H9 (cell line): ENCODE measurements around the gene IFT172. TPM values are rescaled to one million over a fixed set of nuclear protein-coding genes. Genes with fewer than 3 reads are reported as not detected.

ENCODE experiments used
- DNase-seq: peaks from one replicate; pipeline ENCODE4 v3.0.0-alpha.2; 2017
- H2AFZ ChIP-seq: one replicate; pipeline ENCODE4 v1.6.1; 2013; ENCODE audit warnings: mild to moderate bottlenecking, low read length, control low read depth, moderate library complexity
- H2AK5ac ChIP-seq: 2 replicates; pipeline ENCODE4 v1.6.1; 2013; ENCODE audit warnings: low read length, control low read depth, mixed read lengths; ENCODE audit not compliant: insufficient read length
- H2BK120ac ChIP-seq: one replicate; pipeline ENCODE4 v1.6.1; 2013; ENCODE audit warnings: low read depth, mild to moderate bottlenecking, low read length, control low read depth, inconsistent platforms; ENCODE audit not compliant: poor library complexity, severe bottlenecking
- H2BK12ac ChIP-seq: 2 replicates; pipeline ENCODE4 v1.6.1; 2013; ENCODE audit warnings: low read length, control low read depth, mixed read lengths, low read depth; ENCODE audit not compliant: insufficient read length
- H2BK15ac ChIP-seq: 2 replicates; pipeline ENCODE4 v1.6.1; 2013; ENCODE audit warnings: low read depth, low read length, control low read depth
- H2BK20ac ChIP-seq: one replicate; pipeline ENCODE4 v1.6.1; 2013; ENCODE audit warnings: low read depth, mild to moderate bottlenecking, low read length, control low read depth, inconsistent platforms; ENCODE audit not compliant: poor library complexity, severe bottlenecking
- H2BK5ac ChIP-seq: 2 replicates; pipeline ENCODE4 v1.6.1; 2013; ENCODE audit warnings: low read length, control low read depth, mixed read lengths; ENCODE audit not compliant: insufficient read length
- H3K14ac ChIP-seq: 2 replicates; pipeline ENCODE4 v1.6.1; 2013; ENCODE audit warnings: low read length, control low read depth; ENCODE audit not compliant: insufficient read depth
- H3K18ac ChIP-seq: 2 replicates; pipeline ENCODE4 v1.6.1; 2013; ENCODE audit warnings: low read depth, mild to moderate bottlenecking, mixed read lengths, low read length, control low read depth; ENCODE audit not compliant: insufficient read length
- H3K23ac ChIP-seq: 2 replicates; pipeline ENCODE4 v1.6.1; 2013; ENCODE audit warnings: low read length, control low read depth, mixed read lengths, low read depth; ENCODE audit not compliant: insufficient read length
- H3K23me2 ChIP-seq: 2 replicates; pipeline ENCODE4 v1.6.1; 2013; ENCODE audit warnings: low read depth, mild to moderate bottlenecking, mixed read lengths, low read length, control low read depth; ENCODE audit not compliant: insufficient read length, poor library complexity, severe bottlenecking
- H3K27ac ChIP-seq: 2 replicates; pipeline ENCODE4 v1.5.1; 2013; ENCODE audit warnings: low read length, control low read depth, mixed read lengths, low read depth; ENCODE audit not compliant: insufficient read length
- H3K27me3 ChIP-seq: 2 replicates; pipeline ENCODE4 v1.6.1; 2013; ENCODE audit warnings: low read length, control low read depth, inconsistent platforms; ENCODE audit not compliant: insufficient read depth
- H3K4ac ChIP-seq: 2 replicates; pipeline ENCODE4 v1.6.1; 2013; ENCODE audit warnings: low read depth, mild to moderate bottlenecking, control low read depth, inconsistent platforms, low read length, moderate library complexity
- H3K4me1 ChIP-seq: 2 replicates; pipeline ENCODE4 v1.6.1; 2013; ENCODE audit warnings: low read length, control low read depth, inconsistent platforms; ENCODE audit not compliant: insufficient read depth
- H3K4me2 ChIP-seq: 2 replicates; pipeline ENCODE4 v1.6.1; 2013; ENCODE audit warnings: low read length, control low read depth, mixed read lengths; ENCODE audit not compliant: insufficient read length, insufficient read depth
- H3K56ac ChIP-seq: 2 replicates; pipeline ENCODE4 v1.6.1; 2013; ENCODE audit warnings: low read depth, mild to moderate bottlenecking, mixed read lengths, low read length, control low read depth; ENCODE audit not compliant: insufficient read length
- H3K79me1 ChIP-seq: 2 replicates; pipeline ENCODE4 v1.6.1; 2013; ENCODE audit warnings: low read depth, mild to moderate bottlenecking, moderate library complexity, low read length, control low read depth, inconsistent platforms; ENCODE audit not compliant: insufficient read depth, poor library complexity, severe bottlenecking
- H3K79me2 ChIP-seq: 2 replicates; pipeline ENCODE4 v1.6.1; 2013; ENCODE audit warnings: low read length, control low read depth, inconsistent platforms; ENCODE audit not compliant: insufficient read depth
- H3K9ac ChIP-seq: 2 replicates; pipeline ENCODE4 v1.6.1; 2013; ENCODE audit warnings: low read length, control low read depth, mixed read lengths; ENCODE audit not compliant: insufficient read length; ENCODE audit errors: extremely low read depth
- H3K9me3 ChIP-seq: one replicate; pipeline ENCODE4 v1.6.1; 2013; ENCODE audit warnings: low read depth, low read length, inconsistent platforms; ENCODE audit not compliant: control insufficient read depth
- H3T11ph ChIP-seq: one replicate; pipeline ENCODE4 v1.6.1; 2013; ENCODE audit warnings: mild to moderate bottlenecking, low read length, control low read depth, inconsistent platforms
- H4K20me1 ChIP-seq: one replicate; pipeline ENCODE4 v1.6.1; 2013; ENCODE audit not compliant: control insufficient read depth, insufficient read length, insufficient read depth
- H4K5ac ChIP-seq: 2 replicates; pipeline ENCODE4 v1.6.1; 2013; ENCODE audit warnings: low read depth, mild to moderate bottlenecking, mixed read lengths, low read length, control low read depth; ENCODE audit not compliant: insufficient read length
- H4K8ac ChIP-seq: replicated peaks from 2 replicates; pipeline ENCODE4 v1.6.1; 2013; ENCODE audit warnings: low read length, control low read depth, mixed read lengths, low read depth; ENCODE audit not compliant: insufficient read length
- H4K91ac ChIP-seq: 2 replicates; pipeline ENCODE4 v1.6.1; 2013; ENCODE audit warnings: low read depth, mild to moderate bottlenecking, moderate library complexity, mixed read lengths, low read length, control low read depth; ENCODE audit not compliant: insufficient read length
- H3K27ac Mint-ChIP-seq, 3 experiments: 2 replicates in 2 of 3; 3 replicates in 1 of 3; pipeline ENCODE4 v1.8.0; 2020 to 2021; ENCODE audit warnings: mixed read lengths in 3 of 3, mild to moderate bottlenecking in 1 of 3, moderate library complexity in 1 of 3
- H3K27me3 Mint-ChIP-seq: 2 replicates; pipeline ENCODE4 v1.8.0; 2021; ENCODE audit warnings: low read depth, mild to moderate bottlenecking, moderate library complexity, mixed read lengths
- H3K36me3 Mint-ChIP-seq, 3 experiments: 2 replicates in 2 of 3; 3 replicates in 1 of 3; pipeline ENCODE4 v1.8.0; 2020 to 2021; ENCODE audit warnings: low read depth in 3 of 3, mixed read lengths in 3 of 3; ENCODE audit not compliant: insufficient read depth in 1 of 3
- H3K4me1 Mint-ChIP-seq, 2 experiments: 2 replicates each; pipeline ENCODE4 v1.8.0; 2020; ENCODE audit warnings: mixed read lengths in 2 of 2
- H3K4me3 Mint-ChIP-seq, 2 experiments: 2 replicates in 1 of 2; 3 replicates in 1 of 2; pipeline ENCODE4 v1.8.0; 2020 to 2021; ENCODE audit warnings: mild to moderate bottlenecking in 2 of 2, mixed read lengths in 2 of 2, moderate library complexity in 1 of 2
- H3K9me3 Mint-ChIP-seq, 2 experiments: 2 replicates in 1 of 2; 3 replicates in 1 of 2; pipeline ENCODE4 v1.8.0; 2020; ENCODE audit warnings: mild to moderate bottlenecking in 2 of 2, mixed read lengths in 2 of 2, moderate library complexity in 1 of 2
- total RNA-seq: library from RNA; stranded (reverse); gene quantifications from 2 replicates; pipeline ENCODE4 v1.2.1, GENCODE V29; 2021
- TF ChIP-seq, protein P1 (sequence below): fragments of 200-600 bp; sonication (generic); conservative IDR thresholded peaks from 3 replicates; pipeline ENCODE4 v1.8.0; 2021; ENCODE audit warnings: antibody characterized with exemption, mild to moderate bottlenecking

Gene IFT172
- total RNA-seq, 1 experiment from 2014 or later, result 15.5 TPM

DNA sequence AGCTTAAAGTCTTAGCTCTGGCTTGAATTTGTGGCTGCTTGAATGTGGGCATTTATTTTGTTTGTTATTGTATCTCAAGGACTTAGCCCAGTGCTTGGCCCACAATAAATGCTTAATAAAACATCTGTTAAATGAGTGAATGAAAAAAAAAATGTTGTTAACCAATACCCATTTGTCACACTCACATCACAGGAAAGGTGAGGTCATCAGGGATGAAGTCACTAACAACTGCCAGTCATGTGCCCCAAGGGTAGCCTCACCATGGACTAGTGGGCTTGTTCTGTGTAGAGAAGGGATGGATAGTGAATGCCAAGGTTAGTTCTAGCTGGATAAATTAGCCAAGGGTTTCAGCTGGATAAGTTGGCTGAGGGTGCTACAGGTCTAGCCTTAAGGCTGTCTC, 58.1 kb downstream of the IFT172 start:
- H3K79me1 ChIP-seq, result peaks cover 6% of the 10 kb centered on the region
- no peaks in the 10 kb centered on the region for H3K4me1 ChIP-seq
- no peak overlapping the region for H2AK5ac ChIP-seq
- no peak overlapping the region for H3K4me2 ChIP-seq
- peaks cover 25 to 42% (median 34%) of the 10 kb centered on the region in 3 experiments; a peak in 6 of 7 replicates for H3K36me3 Mint-ChIP-seq
- no peak overlapping the region for H3K56ac ChIP-seq
- no peak overlapping the region for H3K4me3 Mint-ChIP-seq
- H4K8ac ChIP-seq, result no peak overlapping the region
- peaks cover 6% of the 10 kb centered on the region; the same call in 1 of the 2 replicates for H3K79me2 ChIP-seq
- DNase-seq, result no peak
- no peak overlapping the region for H2BK15ac ChIP-seq
- no peak overlapping the region for H3K23ac ChIP-seq
- no peak overlapping the region for H3K14ac ChIP-seq
- H2BK120ac ChIP-seq, result no peak overlapping the region
- no peak overlapping the region for H3K9ac ChIP-seq
- H3K9me3 Mint-ChIP-seq, result no peaks in the 10 kb centered on the region
- no peak overlapping the region for H2AFZ ChIP-seq
- H3K23me2 ChIP-seq, result peaks cover 3% of the 10 kb centered on the region
- H3T11ph ChIP-seq, result no peak overlapping the region
- H3K4ac ChIP-seq, result no peak overlapping the region
- TF ChIP-seq, protein P1, sequence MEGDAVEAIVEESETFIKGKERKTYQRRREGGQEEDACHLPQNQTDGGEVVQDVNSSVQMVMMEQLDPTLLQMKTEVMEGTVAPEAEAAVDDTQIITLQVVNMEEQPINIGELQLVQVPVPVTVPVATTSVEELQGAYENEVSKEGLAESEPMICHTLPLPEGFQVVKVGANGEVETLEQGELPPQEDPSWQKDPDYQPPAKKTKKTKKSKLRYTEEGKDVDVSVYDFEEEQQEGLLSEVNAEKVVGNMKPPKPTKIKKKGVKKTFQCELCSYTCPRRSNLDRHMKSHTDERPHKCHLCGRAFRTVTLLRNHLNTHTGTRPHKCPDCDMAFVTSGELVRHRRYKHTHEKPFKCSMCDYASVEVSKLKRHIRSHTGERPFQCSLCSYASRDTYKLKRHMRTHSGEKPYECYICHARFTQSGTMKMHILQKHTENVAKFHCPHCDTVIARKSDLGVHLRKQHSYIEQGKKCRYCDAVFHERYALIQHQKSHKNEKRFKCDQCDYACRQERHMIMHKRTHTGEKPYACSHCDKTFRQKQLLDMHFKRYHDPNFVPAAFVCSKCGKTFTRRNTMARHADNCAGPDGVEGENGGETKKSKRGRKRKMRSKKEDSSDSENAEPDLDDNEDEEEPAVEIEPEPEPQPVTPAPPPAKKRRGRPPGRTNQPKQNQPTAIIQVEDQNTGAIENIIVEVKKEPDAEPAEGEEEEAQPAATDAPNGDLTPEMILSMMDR, result no peak
- no peaks in the 10 kb centered on the region for H3K9me3 ChIP-seq
- no peak overlapping the region for H4K91ac ChIP-seq
- no peak overlapping the region for H2BK20ac ChIP-seq
- no peaks in the 10 kb centered on the region for H4K20me1 ChIP-seq
- no peak overlapping the region for H3K18ac ChIP-seq
- H4K5ac ChIP-seq, result no peak overlapping the region
- no peaks in the 10 kb centered on the region; the same call in 1 of the 2 replicates for H3K27me3 Mint-ChIP-seq
- H3K27ac ChIP-seq, result no peak overlapping the region
- no peak overlapping the region; a peak in 1 of 7 replicates for H3K27ac Mint-ChIP-seq
- H2BK12ac ChIP-seq, result no peak overlapping the region
- H2BK5ac ChIP-seq, result no peak overlapping the region
- H3K27me3 ChIP-seq, result no peaks in the 10 kb centered on the region
- peaks cover 18 to 20% of the 10 kb centered on the region in 2 experiments for H3K4me1 Mint-ChIP-seq
